HTR-8/SVneo (cell line): ENCODE measurements around the gene PYY.
"Not testable (repeated sequence)": the region's sequence is repeated elsewhere in the genome, so short reads cannot be mapped to it uniquely, and the experiment has no call there.

Source experiments
- DNase-seq: peaks from one replicate; pipeline ENCODE4 v3.0.0; 2011; ENCODE audit warnings: low spot score, mixed read lengths; ENCODE audit not compliant: insufficient read length
- FAIRE-seq: peaks from 2 replicates; lab custom pipeline; 2011; peaks lifted over from hg19 to GRCh38; lab: Jason Lieb, UNC

PYY gene

DNA sequence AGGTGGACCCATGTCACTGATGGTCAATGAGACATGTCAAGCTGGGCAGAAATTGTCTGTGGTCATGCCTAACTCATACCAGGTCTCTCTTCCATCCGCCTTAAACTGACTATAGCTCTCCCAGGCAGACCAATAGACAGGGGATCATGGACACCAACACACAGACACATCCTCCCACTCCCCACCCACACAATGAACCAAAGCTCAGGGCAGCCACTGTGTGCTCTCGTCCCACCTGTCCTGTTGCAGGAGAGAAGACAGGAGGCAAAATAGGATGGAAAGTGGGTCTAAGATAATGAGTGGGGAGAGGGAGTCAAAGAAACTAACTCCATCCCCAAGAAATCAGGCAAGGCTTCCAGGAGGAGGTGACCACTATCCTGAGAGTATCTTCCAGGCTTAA is 3.2 kb downstream of the PYY start:
- DNase-seq (no peak), FAIRE-seq (peak; percentile 62)

DNA sequence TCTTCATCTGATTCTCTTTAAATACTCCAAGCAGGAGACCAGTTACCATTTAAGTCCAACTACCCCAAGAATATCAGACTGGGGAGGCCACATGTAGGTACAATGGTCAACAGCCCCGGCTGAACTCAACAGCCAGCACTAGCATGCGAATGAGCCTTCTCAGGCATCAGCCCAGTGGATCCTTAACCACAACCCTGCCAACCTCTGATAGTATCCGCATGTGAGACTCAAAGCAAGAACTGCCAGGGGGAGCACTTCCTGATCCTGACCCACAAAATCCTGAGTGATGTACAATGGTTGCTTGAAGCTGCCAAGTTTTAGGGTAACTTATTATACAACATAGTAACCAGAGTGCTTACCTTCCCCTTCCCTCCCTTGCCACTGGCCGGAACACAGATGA is 4.0 kb downstream of the PYY start:
- no peak for DNase-seq

DNA sequence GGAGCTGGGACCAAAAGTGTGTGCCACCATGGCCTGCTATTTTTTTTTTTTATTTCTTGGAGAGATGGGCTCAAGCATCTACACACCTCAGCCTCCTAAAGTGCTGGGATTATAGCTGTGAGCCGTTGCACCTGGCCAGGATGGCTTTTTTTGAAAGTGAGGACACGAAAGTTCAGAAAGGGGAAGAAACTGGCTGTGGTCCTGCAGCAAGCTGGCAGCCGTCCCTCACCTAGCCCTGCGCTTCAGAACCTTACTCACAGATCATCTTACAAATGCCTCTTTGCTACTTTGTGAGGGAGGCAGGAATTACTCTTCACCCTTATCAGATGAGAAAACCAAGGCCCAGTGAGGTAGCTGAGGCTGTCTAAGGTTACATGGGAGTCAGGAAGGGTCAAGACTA is 7.0 kb downstream of the PYY start:
- no peak for DNase-seq
- FAIRE-seq, result no peak

More for the DNA sequence above, 4.0 kb downstream of the PYY start:
- FAIRE-seq, result peak; percentile 62

DNA sequence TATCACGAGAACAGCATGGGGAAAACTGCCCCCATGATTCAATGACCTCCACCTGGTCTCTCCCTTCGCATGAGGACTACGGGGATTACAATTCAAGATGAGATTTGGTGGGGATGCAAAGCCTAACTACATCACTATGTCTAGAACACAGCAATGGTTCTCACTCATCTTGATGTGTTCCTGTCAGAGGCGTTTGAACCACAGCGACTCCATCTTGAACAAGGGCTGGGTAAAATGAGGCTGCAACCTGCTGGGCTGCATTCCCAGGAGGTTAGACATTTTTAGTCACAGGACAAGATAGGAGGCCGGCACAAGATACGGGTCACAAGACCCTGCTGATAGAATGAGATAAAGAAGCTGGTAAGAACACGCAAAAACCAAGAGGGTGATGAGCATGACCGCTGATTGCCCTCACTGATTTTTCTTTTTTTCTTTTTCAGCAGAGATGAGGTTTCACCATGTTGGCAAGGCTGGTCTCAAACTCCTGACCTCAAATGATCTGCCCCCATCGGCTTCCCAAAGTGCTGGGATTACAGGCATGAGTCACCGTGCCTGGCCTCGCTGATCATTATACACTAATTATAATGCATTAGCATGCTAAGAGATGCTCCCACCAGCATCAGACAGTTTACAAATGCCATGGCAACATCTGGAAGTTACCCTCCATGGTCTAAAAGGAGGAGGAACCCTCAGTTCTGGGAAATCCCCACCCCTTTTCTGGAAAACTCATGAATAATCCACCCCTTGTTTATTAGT is 8.5 kb downstream of the PYY start:
- FAIRE-seq (no peak), DNase-seq (no peak)

DNA sequence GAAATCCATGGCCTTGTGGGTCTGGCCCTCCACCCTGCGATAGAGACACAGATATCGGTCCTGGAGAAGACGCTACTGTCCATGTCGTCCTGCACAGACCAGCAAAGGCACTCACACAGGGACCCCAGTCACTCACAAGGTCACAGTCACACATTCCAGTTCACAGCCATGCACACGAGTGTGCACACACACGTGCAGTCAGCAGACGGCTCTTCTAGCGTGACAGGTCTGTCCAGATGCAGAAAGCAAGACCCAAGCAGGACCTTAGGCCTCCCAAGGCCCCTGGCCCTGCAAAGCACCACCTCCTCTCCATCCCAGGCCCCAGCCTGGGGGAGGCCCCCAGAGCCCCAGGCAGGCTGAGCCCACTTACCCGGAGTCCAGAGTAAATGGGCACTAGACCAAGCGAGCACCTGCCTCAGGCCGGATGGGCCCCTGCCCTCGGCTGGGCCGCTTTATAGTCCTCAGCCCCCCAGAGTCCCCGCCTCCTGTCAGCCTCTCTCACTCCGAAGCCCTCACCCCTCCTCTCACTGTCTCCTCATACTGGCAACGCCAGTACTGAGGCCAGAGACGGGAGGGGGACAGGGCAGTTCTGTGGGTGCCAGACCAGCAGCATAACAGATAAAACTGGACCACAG is 11.6 kb downstream of the PYY start, which contains the start of gene PPY:
Gene PPY, minus strand, starts transcription at position 426 of the 635 bp plus-strand sequence. CDS start 822 bp downstream, outside the sequence.
- DNase-seq, result no peak
- peak; percentile 28 for FAIRE-seq

DNA sequence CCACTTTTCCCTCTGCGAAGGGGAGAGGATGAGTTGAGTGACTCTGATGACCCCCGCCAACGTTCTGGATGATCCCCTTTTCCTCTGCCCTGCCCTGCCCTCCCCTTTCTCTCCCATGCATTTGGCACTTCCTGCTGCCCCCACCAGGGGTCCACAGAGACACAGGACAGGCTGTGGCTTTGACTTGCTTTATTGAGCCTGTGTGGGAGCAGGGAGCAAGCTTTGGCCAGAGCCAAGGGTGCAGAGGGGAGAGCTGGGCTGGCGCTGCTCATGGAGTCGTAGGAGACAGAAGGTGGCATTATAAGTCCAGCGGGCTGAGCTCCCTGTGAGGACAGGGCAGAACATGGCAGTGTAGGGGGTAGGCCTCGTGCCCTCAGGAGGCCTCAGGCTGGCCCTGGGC is 13.1 kb downstream of the PYY start:
- FAIRE-seq, result peak; percentile 93
- DNase-seq, result peak; percentile 79

DNA sequence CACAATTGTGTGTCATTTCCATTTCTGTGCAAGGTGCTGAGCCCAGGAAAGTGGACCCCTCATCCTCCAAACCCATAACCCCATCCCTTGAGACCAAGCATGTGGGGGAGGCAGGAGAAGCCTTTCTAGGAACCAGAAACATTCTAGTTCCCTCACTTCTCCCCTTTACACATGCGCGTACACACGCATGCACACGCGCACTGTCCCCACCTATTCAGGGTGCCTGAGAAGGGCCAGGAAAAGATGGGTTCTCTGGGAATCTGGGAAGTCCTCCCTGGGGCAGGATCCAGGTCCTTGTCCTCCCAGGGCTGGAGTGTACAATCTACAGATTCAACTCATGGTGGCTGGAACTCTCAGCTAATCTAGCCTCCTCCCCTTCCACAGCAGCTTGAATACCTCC is 13.9 kb downstream of the PYY start:
- DNase-seq, result no peak
- FAIRE-seq, result peak; percentile 44

DNA sequence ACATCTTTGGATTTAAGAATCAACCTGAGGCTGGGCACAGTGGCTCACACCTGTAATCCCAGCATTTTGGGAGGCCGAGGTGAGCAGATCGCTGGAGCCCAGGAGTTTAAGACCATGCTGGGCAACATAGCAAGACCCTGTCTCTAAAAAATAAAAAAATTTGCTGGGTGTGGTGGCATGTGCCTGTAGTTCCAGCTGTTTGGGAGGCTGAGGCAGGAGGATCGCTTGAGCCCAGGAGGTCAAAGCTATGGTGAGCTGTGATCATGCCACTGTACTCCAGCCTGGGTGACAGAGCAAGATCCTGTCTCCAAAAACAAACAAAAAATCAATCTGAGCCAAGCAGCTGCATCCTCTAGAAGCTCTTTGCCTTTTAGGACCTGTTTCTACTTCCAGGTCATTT is 14.3 kb downstream of the PYY start:
- not testable (repeated sequence) for FAIRE-seq, DNase-seq

DNA sequence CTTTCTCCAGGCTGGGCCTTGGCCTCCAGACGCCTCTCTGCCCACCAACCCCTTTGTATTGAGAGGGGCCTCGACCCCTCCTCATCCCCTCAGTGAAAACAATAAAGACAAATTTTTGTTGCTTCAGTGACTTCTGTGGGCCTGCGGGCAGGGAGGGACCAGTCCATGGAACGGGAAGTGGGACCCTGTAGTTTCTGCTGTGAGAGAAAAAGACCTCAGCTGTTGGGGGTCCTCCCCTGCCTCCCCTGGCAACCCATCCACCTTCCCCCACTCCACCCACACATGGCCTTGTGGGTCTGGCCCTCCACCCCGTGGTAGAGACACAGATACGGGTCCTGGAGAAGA is 14.9 kb downstream of the PYY start:
- FAIRE-seq, result no peak
- no peak for DNase-seq

DNA sequence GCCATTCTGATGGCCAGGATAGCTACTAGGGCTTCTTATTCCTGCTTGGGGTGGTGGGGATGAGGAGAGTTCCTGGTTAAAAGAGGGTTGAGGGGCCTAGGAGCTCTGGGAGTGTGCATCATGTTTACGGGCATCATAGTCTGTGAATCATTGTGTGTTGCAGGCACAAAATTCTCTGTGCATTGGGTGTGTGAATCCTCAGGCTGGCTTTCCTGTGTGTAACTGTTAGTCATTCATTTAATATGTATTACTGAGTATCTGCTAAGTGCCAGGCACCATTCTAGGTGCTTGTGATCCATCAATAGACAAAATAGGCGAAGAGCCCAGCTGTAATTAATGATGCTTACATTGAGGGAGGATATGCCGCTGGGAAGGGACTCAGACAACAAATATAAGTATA is 17.3 kb downstream of the PYY start:
- DNase-seq (no peak), FAIRE-seq (no peak)

DNA sequence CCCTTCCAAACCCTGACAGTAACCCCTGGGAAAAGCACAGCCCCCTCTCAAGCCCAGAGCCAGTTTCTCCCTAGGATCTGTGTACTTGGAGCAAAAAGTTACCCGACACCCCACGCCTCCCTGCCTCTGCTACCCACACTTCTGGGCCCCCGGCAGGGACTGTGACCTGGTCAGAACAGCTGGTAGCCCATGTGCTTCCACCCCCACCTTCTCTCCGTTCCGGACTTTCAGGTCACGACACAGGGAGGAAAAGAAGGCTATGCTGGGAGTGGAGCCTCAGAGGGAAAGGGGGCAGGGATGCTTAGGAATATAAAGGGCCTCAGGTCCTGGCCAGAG is 17.8 kb downstream of the PYY start:
- no peak for FAIRE-seq

DNA sequence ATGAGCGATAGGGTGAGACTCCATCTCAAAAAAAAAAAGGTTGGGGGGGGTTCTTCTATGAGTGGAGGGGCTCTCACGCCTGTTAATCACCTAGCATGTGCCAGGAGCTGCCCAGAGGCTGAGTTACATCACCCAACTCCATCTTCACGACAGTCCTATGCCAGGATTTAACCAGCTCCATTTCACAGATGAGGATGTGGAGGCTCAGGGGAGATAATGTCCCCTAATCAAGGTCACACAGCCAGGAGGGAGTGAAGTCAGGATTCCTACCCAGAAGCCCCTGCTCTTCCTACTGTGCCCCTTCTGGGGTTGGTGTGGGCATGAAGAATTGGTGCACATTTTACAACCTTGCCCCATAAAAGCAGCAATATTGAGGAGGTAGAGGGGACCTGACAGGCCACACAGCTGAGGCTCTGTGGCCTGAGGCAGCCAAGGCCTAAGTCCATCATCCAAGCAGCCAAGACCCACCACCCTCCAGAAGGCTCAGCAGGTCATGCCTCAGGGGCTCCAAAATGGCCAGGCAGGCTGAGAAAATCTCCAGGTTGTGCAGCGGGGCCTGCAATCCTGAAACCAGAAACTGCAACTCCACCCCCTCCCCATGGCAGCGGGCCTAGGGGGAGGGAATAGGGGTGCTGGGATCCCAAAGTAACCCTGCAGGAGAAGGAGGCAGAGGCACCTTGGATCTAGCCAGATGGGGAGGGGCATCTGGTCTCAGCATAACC is 18.4 kb downstream of the PYY start:
- no peak for FAIRE-seq
- DNase-seq, result no peak

More for the DNA sequence above, 17.8 kb downstream of the PYY start:
- DNase-seq, result no peak

DNA sequence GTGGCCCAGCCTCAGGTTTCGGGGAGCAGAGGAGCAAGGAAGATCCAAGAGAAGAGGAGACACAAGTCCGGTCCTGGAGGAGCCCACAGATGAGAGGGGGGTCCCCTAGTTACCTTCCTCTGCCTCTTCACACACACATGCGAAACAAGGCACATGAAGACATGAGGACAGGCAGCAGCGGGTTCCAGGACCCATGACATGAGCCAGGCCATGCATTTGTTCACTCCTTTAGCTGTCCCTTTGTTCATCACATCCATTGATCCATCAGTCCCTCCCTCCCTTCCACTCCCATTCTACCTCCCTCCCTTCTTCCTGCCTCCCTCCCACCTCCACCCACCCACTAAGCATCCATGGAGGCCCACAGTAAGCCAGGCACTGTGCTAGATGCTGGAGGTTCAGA is 20.8 kb downstream of the PYY start:
- DNase-seq (no peak), FAIRE-seq (no peak)

DNA sequence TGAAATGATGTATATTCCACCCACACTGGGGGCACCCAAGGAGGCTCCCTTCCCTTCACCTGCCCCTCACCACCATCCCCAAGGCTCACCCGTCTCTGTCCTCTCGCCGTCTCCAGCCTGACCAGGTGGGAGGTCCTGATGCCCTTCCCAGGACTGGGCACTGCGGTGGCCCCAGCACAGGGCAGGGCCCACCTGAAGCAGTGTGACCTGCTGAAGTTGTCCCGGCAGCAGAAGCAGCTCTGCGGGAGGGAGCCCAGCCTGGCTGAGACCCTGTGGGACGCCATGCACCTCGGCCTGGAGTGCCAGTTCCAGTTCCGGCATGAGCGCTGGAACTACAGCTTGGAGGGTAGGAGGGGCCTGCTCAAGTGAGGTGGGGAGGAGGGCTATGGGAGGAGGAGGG is 21.4 kb downstream of the PYY start:
- no peak for DNase-seq
- no peak for FAIRE-seq

DNA sequence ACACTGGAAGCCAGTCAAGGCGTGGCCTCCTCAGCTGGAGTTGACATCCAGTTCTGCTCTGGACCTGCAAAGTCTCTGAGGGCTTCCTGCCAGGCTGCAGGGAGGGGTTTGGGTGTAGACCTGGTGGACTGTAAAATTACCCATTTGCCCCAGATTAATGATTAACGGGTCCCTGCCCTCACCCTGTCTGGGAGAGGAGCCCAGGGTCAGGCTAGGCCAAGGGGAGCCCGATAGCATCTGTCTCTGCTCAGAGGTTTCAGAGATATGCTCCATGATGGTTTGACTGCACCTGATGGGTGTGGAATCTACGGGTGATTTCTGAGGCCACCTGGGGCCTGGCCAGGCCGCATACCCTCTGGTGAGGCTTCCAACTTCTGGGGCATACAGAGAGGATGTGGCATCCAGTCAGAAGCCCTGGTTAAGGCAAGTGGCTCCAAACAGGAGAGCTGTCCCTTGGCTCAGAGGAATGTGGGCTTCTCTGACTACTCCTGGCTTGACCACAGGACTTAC is 22.6 kb downstream of the PYY start:
- FAIRE-seq, result no peak
- no peak for DNase-seq

DNA sequence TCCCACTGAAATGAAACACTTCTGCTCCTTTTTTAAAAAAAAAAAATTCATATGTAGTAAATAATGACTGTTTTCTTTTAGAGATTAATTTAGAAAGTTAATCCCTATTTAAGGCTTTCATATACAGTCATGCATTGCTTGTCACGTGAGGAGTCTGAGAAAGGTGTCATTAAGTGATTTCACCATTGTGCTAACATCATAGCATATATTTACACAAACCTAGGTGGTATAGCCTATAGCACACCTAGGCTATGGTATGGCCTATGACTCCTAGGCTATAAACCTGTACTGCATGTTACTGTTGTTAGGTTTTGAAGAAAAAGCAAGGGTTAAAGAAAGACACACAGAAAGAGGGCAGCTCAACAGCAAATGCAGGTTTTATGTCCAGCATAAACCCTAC is 25.1 kb downstream of the PYY start:
- no peak for FAIRE-seq
- DNase-seq, result no peak

DNA sequence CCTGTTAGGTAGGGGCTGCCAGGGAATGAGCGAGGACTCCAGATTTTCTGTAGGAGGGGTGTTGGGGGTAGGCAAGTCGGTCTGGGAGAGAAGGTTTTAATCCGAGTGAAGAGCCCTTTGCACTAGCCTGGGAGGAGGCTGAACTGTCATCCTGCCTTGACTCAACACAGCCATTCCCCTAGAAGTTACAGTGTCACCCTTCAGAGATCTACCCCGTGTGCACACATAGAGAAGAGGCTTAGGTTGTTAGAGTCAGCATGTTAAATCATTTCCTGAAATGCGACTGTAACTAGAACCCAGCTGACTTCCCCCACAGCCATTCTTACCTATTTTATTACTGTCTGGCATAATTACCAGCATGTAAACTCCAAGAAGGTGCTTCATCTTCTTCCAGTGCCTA is 25.8 kb downstream of the PYY start:
- not testable (repeated sequence) for DNase-seq, FAIRE-seq

DNA sequence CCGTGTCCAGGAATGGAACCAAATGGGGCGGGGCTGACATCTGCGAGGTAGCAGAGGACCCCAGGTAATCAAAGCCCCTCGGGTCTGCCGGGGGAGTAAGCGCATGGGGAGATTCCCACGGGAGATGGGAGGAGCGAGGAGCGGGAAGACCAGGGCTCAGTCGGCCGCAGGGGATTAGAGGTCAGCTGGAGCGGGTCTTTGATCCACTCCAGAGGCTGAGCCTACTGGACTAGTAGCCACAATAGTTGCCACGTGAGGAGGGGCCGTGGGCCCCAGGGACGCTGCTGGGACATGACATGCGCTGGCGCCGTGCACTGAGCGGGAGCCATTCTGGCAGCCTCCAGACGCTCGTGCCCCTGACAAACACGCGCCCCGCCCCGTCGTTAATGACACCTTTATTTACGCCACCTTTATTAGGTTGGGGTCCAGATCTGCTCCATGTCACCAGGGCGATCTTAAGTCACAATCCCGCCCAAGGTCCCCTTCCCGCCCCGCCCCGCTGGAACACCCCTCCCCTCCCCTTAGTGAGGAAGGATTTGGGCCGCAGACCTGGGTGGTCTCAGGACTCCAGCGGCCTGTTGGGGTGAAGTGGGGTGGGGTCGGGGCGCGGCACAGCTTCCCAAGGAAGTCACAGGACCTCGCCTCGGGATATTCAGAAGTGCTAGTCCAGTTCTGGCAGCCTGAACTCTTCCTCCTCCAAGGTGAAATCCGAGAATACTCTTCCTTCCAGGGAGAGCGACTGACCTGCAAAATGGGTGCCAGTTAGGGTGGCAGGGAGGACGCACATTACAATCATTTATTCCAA is 26.5 kb downstream of the PYY start:
- FAIRE-seq (no peak), DNase-seq (no peak)

DNA sequence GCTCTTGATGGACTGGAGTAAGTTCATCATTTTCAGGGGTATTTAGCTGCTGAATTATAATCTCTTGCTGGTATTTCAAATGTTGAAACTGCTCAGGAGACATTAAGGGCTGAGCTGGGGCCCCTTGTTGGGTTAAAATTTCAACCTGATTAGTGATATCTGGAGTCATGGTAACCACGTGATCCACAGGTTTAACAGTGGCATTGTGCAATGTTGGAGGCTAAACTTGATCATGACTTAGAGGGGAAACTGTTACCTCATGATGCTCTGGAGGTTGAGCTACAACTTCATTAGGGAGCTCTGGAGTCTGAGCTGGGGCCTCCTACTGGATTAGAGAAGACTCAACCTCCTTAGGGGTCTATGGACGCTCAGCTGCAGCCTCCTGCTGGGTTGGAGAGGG is 29.2 kb downstream of the PYY start:
- FAIRE-seq (no peak), DNase-seq (no peak)

DNA sequence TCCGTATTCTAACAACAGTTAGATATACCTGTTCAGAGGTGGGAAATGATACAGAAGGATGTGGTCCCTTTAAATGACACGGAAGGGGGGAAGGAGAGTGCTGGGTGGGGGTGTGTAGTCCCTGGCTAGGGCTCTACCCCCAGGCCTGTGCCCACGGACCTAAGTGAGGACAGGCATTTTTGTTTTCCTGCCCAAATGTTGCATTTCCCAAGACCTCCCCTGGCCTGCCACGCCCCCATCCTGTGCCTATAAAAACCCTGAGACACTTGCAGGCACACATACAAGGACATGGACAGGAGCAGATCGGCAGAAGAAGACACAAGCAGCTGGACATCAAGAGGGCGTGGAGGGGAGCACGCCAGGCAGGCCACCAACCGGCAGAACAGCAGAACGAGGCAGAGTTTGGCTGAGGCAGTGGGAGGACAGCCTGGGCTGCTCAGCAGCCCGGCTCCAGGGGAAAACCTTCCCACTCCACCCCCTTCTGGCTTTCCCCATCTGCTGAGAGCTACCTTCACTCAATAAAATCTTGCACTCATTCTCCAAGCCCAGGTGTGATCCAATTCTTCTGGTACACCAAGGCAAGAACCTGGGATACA is 33.1 kb downstream of the PYY start:
- FAIRE-seq (no peak), DNase-seq (no peak)
